ENCODE data around the gene SEMA3B.

- TF ChIP-seq E2F5 (CRISPR knock-in tag; IDR thresholded peaks at IDR 0.05) = no peak
- TF ChIP-seq ZNF263 (CRISPR knock-in tag; IDR thresholded peaks at IDR 0.05; ENCODE audit: borderline replicate concordance) = no peak
- TF ChIP-seq HDGF (IDR thresholded peaks at IDR 0.05) = no peak
- no peak for TF ChIP-seq ZMIZ1 (IDR thresholded peaks at IDR 0.05; ENCODE audit: low read depth in 2 of 2, low read length in 2 of 2)
- TF ChIP-seq HNRNPK (IDR thresholded peaks at IDR 0.05; ENCODE audit: low read depth, low read length, poor library complexity, severe bottlenecking) = no peak
- peak; percentile 96 to 97 for TF ChIP-seq RAD21 (CRISPR knock-in tag; conservative IDR thresholded peaks at IDR 0.05 in 1 of 2, IDR thresholded peaks at IDR 0.05 in 1 of 2)
- TF ChIP-seq FOXJ3 (CRISPR knock-in tag; IDR thresholded peaks at IDR 0.05) = no peak
- TF ChIP-seq NBN (IDR thresholded peaks at IDR 0.05; ENCODE audit: low read depth) = peak; percentile 60
- TF ChIP-seq ZC3H11A (IDR thresholded peaks at IDR 0.05; ENCODE audit: low read depth, low read length) = no peak
- TF ChIP-seq MBD2 (IDR thresholded peaks at IDR 0.05; ENCODE audit: borderline replicate concordance, low read depth) = peak; percentile 11; the same call in 1 of the 2 replicates
- TF ChIP-seq SAFB (IDR thresholded peaks at IDR 0.05; ENCODE audit: borderline replicate concordance, low read depth, low read length) = no peak
- no peak for TF ChIP-seq ZBED1 (IDR thresholded peaks at IDR 0.05)
- TF ChIP-seq CTCF (IDR thresholded peaks at IDR 0.05 in 2 of 3, conservative IDR thresholded peaks at IDR 0.05 in 1 of 3; ENCODE audit: insufficient read depth in 2 of 3, low read depth in 1 of 3, low read length in 3 of 3) = peak; percentile 64 to 94 (median 84)
Measured at GRCh38 chr3:50227390-50228183, 41.4 kb upstream of the SEMA3B start.
